Measurements from ENCODE around the gene CCL22.

DNA sequence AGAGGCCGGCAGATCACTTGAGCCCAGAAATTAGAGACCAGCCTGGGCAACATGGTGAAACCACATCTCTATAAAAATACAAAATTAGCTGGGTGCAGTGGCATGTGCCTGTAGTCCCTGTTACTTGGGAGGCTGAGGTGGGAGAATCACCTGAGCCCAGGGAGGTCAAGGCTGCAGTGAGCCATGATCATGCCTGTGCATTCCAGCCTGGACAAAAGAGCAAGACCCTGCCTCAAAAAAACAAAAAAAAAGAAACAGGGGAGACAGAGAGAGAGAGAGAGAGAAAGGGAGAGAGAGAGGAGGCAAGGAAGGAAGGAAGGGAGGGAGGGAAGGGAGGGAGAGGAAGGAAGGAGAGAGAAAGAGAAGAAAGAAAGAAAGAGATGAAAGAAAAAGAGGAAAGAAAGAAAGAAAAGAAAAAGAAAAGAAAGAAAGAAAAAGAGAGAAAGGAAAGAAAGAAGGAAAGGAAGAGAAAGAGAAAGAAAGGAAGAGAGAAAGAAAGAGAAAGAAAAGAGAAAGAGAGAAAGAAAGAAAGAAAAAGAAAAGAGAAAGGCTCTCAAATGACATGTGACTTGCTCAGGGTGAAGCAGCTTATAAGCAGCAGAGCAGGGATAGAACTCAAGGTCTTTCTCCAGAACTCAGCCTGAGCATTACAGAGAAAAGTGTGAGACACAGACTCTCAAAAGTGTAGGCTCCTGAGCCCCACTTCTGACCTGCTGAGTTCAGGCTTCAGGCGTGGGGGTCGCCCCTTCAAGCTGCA is 29.2 kb downstream of the CCL22 start:
- TF ChIP-seq CTCF (IDR thresholded peaks at IDR 0.05) (no peak), POLR2AphosphoS5 (IDR thresholded peaks at IDR 0.05; ENCODE audit: insufficient read depth in 1 of 2, low read depth in 1 of 2) (no peak), POLR2A (IDR thresholded peaks at IDR 0.05) (no peak)
